Activated T-helper 2 cell treated with anti-CD3 and anti-CD28 coated beads, Interferon-gamma antibody, Interleukin-2, Interleukin-4, amounts not matched to agents 10 μg/mL and 5 μg/mL and 100 μg/mL, durations not matched to agents 14 hours and 24 hours and 36 hours (primary cell): ENCODE data around the gene PPAN. TPM values are rescaled to one million over a fixed set of nuclear protein-coding genes. Genes with fewer than 3 reads are reported as not detected.

ENCODE experiments used
- DNase-seq: peaks from one replicate; pipeline ENCODE4 v3.0.0; 2021; ENCODE audit warnings: low spot score
- H3K27ac Mint-ChIP-seq: one replicate; pipeline ENCODE4 v1.8.0; 2021; ENCODE audit warnings: mixed read lengths
- H3K27me3 Mint-ChIP-seq: one replicate; pipeline ENCODE4 v1.8.0; 2021; ENCODE audit warnings: low read depth, mixed read lengths
- H3K36me3 Mint-ChIP-seq: one replicate; pipeline ENCODE4 v1.8.0; 2021; ENCODE audit warnings: low read depth, mixed read lengths
- H3K4me1 Mint-ChIP-seq: one replicate; pipeline ENCODE4 v1.8.0; 2021; ENCODE audit warnings: low read depth, mixed read lengths
- H3K4me3 Mint-ChIP-seq: one replicate; pipeline ENCODE4 v1.8.0; 2021; ENCODE audit warnings: low read depth, mild to moderate bottlenecking, moderate library complexity, mixed read lengths
- H3K9me3 Mint-ChIP-seq: one replicate; pipeline ENCODE4 v1.8.0; 2021; ENCODE audit warnings: mixed read lengths
- intact Hi-C: fragments of 100-400 bp; cut with micrococcal nuclease; formaldehyde crosslinking; loops from one replicate; pipeline ENCODE4 v1.15.1; 2023
- total RNA-seq: library from RNA; stranded (reverse); gene quantifications from 2 replicates; pipeline ENCODE4 v1.2.3, GENCODE V29; 2022

PPAN gene
- total RNA-seq, 1 donor from 2014 or later, result 162 TPM

DNA sequence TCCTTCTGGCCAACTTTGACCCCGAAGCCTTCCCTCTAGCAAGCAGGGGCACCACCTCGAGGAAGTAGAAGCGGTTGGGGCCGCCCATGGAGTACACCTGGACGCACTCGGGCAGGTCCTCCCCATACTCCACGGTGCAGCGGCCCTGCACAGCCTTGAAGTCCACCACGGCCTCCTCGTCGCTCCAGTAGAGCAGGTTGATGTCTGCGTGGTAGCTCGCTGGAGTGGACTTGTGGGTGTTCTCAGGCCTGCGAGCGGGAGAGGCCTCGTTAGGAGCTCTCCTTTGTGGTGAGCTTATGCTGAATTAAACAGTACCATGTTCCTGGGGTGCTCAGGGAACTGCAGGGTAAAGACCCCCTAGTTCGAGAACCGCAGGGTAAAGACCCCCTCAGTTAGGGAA lies 35.8 kb downstream of the PPAN start:
- H3K27me3 Mint-ChIP-seq, result no peaks in the 10 kb centered on the region
- peaks cover 85% of the 10 kb centered on the region for H3K36me3 Mint-ChIP-seq
- DNase-seq, result no peak
- no peaks in the 10 kb centered on the region for H3K9me3 Mint-ChIP-seq
- no peak overlapping the region for H3K4me3 Mint-ChIP-seq
- H3K4me1 Mint-ChIP-seq, result peaks cover 13% of the 10 kb centered on the region
- H3K27ac Mint-ChIP-seq, result no peak overlapping the region
- intact Hi-C loops, result no loop called here

DNA sequence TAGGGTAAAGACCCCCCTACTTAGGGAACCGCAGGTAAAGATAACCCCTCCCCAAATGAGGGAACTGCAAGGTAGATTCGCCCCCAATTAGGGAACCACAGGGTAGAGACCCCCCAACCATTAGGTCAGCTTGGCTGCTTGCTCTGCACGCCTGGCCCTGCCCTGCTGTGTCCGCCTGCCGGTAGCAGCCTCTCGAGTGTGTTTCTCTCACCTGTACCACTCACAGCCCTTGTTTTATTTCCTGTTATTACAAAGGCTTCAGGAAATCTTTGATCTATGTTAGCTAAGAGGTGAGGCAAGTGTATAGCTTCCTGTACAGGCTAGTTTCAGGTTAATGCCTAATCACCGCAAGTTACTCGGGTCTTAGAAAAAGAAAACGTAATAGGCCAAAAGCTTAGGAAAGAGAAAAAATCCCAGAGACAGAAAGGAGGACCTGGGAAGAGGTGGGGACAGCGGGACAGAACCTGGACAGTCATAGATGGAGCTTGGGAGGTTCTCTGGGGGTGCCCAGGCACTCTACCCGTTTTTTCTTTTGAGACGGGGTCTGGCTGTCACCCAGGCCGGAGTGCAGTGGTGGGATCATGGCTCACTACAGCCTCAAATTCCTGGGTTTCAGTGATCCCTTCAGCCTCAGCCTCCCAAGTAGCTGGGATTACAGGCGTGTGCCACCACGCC lies 36.7 kb downstream of the PPAN start:
- Mint-ChIP-seq H3K36me3 (peaks cover 84% of the 10 kb centered on the region), H3K9me3 (no peaks in the 10 kb centered on the region), H3K4me1 (peaks cover 13% of the 10 kb centered on the region), H3K27me3 (no peaks in the 10 kb centered on the region), H3K4me3 (peak overlapping the region; percentile 45), H3K27ac (peak overlapping the region; percentile 83)
- intact Hi-C loops, result no loop called here
- no peak for DNase-seq

DNA sequence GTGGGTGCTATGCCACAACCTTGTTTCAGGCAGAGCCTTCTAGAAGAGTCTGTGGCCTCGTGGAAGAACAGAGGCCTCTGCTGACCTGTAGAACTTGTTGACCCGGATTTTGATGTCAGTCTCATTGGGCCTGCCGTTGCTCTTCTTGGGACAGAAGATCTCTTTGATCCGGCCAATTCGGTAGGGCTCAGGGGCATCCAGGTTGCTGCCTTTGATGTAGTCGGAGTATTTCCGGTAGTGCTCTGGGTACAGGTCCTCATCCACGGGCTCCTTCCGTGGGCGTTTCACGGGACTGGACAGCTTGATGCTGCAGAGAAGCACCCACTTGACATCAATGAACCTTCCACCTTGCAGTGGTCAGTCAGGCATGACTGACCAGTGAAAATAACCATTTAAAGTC lies 37.5 kb downstream of the PPAN start:
- peak overlapping the region; percentile 42 for H3K27ac Mint-ChIP-seq
- no peak overlapping the region for H3K4me3 Mint-ChIP-seq
- H3K27me3 Mint-ChIP-seq, result no peaks in the 10 kb centered on the region
- intact Hi-C loops, result no loop called here
- H3K9me3 Mint-ChIP-seq, result no peaks in the 10 kb centered on the region
- peaks cover 84% of the 10 kb centered on the region for H3K36me3 Mint-ChIP-seq
- H3K4me1 Mint-ChIP-seq, result peaks cover 13% of the 10 kb centered on the region
- DNase-seq, result no peak

GRCh38 chr19:10144361-10144760 lies 38.2 kb downstream of the PPAN start:
- Mint-ChIP-seq H3K27me3 (no peaks in the 10 kb centered on the region), H3K4me3 (no peak overlapping the region), H3K4me1 (peaks cover 13% of the 10 kb centered on the region), H3K9me3 (no peaks in the 10 kb centered on the region), H3K27ac (no peak overlapping the region), H3K36me3 (peaks cover 81% of the 10 kb centered on the region)
- intact Hi-C loops, result no loop called here
- no peak for DNase-seq

GRCh38 chr19:10145031-10145430 lies 38.9 kb downstream of the PPAN start:
- peaks cover 13% of the 10 kb centered on the region for H3K4me1 Mint-ChIP-seq
- H3K27ac Mint-ChIP-seq, result no peak overlapping the region
- no peak overlapping the region for H3K4me3 Mint-ChIP-seq
- no peaks in the 10 kb centered on the region for H3K27me3 Mint-ChIP-seq
- DNase-seq, result no peak
- H3K9me3 Mint-ChIP-seq, result no peaks in the 10 kb centered on the region
- H3K36me3 Mint-ChIP-seq, result peaks cover 81% of the 10 kb centered on the region
- intact Hi-C loops, result no loop called here

DNA sequence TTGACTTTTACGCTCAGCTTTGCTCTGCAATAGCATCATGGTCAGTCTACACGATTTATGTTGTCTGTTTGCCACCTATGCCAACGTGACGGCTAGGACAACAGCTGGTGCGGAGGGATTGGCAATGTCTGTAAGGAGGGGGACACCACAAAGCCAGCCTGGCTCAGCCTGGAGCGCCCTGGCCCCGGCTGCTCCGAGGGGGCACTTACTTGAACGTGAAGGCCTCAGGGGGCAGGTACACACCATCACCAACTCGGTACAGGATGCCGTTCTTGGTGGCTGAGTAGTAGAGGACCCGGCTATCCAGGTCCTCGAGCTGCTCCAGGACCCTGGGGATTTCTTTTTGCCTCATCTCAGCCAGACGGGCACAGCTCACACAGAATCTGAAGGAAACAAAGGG lies 40.0 kb downstream of the PPAN start:
- H3K27ac Mint-ChIP-seq, result peak overlapping the region; percentile 49

DNA sequence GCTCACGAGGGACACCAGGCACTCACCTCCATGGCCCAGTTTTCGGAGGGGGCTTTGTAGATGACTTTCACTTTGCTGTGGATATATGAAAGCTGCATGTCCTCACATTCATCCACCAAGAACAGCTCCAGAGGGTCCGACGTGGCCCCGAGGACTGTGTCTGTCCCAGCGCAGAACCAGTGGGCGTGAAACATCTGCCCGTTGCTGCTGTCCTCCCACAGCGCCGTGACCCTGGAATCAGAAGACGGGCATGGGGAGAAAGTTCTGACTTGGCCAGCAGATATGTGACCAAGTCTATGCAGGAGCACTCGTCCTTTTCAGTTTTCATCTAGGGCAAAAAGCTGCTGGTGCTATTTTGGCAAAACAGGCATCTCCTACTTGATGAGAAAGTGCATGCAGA lies 43.3 kb downstream of the PPAN start:
- Mint-ChIP-seq H3K4me1 (peaks cover 2% of the 10 kb centered on the region), H3K27ac (no peak overlapping the region), H3K4me3 (no peak overlapping the region), H3K9me3 (no peaks in the 10 kb centered on the region), H3K36me3 (peaks cover 80% of the 10 kb centered on the region), H3K27me3 (no peaks in the 10 kb centered on the region)
- intact Hi-C loops, result no loop called here
- no peak for DNase-seq

More for the DNA sequence above, 40.0 kb downstream of the PPAN start:
- Mint-ChIP-seq H3K27me3 (no peaks in the 10 kb centered on the region), H3K4me3 (no peak overlapping the region), H3K4me1 (peaks cover 13% of the 10 kb centered on the region), H3K9me3 (no peaks in the 10 kb centered on the region), H3K36me3 (peaks cover 81% of the 10 kb centered on the region)
- DNase-seq, result no peak
- intact Hi-C loops, result no loop called here

- H3K4me3 Mint-ChIP-seq, result no peak overlapping the region
Observed at GRCh38 chr19:10151521-10151920, 45.4 kb downstream of the PPAN start.

GRCh38 chr19:10152100-10152499 lies 45.9 kb downstream of the PPAN start:
- no peaks in the 10 kb centered on the region for H3K9me3 Mint-ChIP-seq
- DNase-seq, result no peak
- no peaks in the 10 kb centered on the region for H3K4me1 Mint-ChIP-seq
- H3K36me3 Mint-ChIP-seq, result peaks cover 84% of the 10 kb centered on the region
- no peak overlapping the region for H3K27ac Mint-ChIP-seq
- intact Hi-C loops, result no loop called here
- H3K4me3 Mint-ChIP-seq, result no peak overlapping the region
- no peaks in the 10 kb centered on the region for H3K27me3 Mint-ChIP-seq

More at GRCh38 chr19:10151521-10151920, 45.4 kb downstream of the PPAN start:
- intact Hi-C loops, result no loop called here
- Mint-ChIP-seq H3K27me3 (no peaks in the 10 kb centered on the region), H3K9me3 (no peaks in the 10 kb centered on the region), H3K36me3 (peaks cover 82% of the 10 kb centered on the region), H3K27ac (no peak overlapping the region), H3K4me1 (no peaks in the 10 kb centered on the region)
- DNase-seq, result no peak

- Mint-ChIP-seq H3K27me3 (no peaks in the 10 kb centered on the region), H3K36me3 (peaks cover 89% of the 10 kb centered on the region), H3K4me1 (no peaks in the 10 kb centered on the region), H3K9me3 (no peaks in the 10 kb centered on the region), H3K4me3 (no peak overlapping the region), H3K27ac (no peak overlapping the region)
- no peak for DNase-seq
- intact Hi-C loops, result no loop called here
Observed at GRCh38 chr19:10155839-10156238, 49.7 kb downstream of the PPAN start.

- DNase-seq, result no peak
- no peaks in the 10 kb centered on the region for H3K4me1 Mint-ChIP-seq
- no peaks in the 10 kb centered on the region for H3K27me3 Mint-ChIP-seq
- intact Hi-C loops, result no loop called here
- H3K27ac Mint-ChIP-seq, result no peak overlapping the region
- H3K4me3 Mint-ChIP-seq, result no peak overlapping the region
- H3K36me3 Mint-ChIP-seq, result peaks cover 83% of the 10 kb centered on the region
- H3K9me3 Mint-ChIP-seq, result no peaks in the 10 kb centered on the region
Observed at GRCh38 chr19:10158071-10158470, 51.9 kb downstream of the PPAN start.

GRCh38 chr19:10158485-10158884 lies 52.3 kb downstream of the PPAN start:
- intact Hi-C loops, result no loop called here
- H3K4me3 Mint-ChIP-seq, result no peak overlapping the region

DNA sequence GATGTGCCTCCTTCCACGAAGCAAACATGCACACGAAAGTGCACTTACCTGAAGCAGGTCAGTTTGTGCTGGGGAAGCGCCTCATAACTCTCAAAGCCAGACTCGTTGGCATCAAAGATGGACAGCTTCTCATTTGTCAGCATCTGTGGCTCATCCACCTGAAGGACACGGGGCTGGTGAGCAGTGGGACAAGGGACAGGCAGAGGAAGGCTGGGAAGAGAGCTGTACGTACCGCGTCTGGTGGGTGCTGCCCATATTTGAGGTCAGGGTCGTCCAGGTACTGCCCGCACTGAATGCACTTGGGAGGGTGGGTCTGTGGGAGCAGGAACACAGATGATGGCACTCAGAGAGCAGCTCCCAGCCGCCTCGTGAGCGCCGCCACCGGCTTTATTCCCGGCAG lies 53.4 kb downstream of the PPAN start:
- H3K9me3 Mint-ChIP-seq, result no peaks in the 10 kb centered on the region
- no peaks in the 10 kb centered on the region for H3K27me3 Mint-ChIP-seq
- H3K4me1 Mint-ChIP-seq, result no peaks in the 10 kb centered on the region
- DNase-seq, result no peak
- H3K4me3 Mint-ChIP-seq, result no peak overlapping the region
- H3K36me3 Mint-ChIP-seq, result peaks cover 87% of the 10 kb centered on the region
- H3K27ac Mint-ChIP-seq, result no peak overlapping the region
- intact Hi-C loops, result no loop called here

More at GRCh38 chr19:10158485-10158884, 52.3 kb downstream of the PPAN start:
- peaks cover 85% of the 10 kb centered on the region for H3K36me3 Mint-ChIP-seq
- no peak for DNase-seq
- no peaks in the 10 kb centered on the region for H3K27me3 Mint-ChIP-seq
- no peaks in the 10 kb centered on the region for H3K4me1 Mint-ChIP-seq
- H3K27ac Mint-ChIP-seq, result no peak overlapping the region
- no peaks in the 10 kb centered on the region for H3K9me3 Mint-ChIP-seq
